HG02571 (cell line): ENCODE results near the gene HDAC4.

Source experiments
- ATAC-seq: cut with Tn5 transposase; IDR thresholded peaks from one replicate; pipeline ENCODE4 v1.9.1; 2021; ENCODE audit warnings: mild to moderate bottlenecking, moderate library complexity; ENCODE audit not compliant: unreplicated experiment

HDAC4 gene

GRCh38 chr2:239148495-239149200 is 252.2 kb downstream of the HDAC4 start:
- ATAC-seq, result no peak

- no peak for ATAC-seq
Observed at GRCh38 chr2:239147376-239147775, 253.4 kb downstream of the HDAC4 start.

- no peak for ATAC-seq
Observed at GRCh38 chr2:239146741-239147181, 254.1 kb downstream of the HDAC4 start.

GRCh38 chr2:239146011-239146641 is 254.7 kb downstream of the HDAC4 start:
- no peak for ATAC-seq

GRCh38 chr2:239145601-239146000 is 255.2 kb downstream of the HDAC4 start:
- no peak for ATAC-seq

GRCh38 chr2:239145106-239145505 is 255.7 kb downstream of the HDAC4 start:
- no peak for ATAC-seq

GRCh38 chr2:239144713-239144999 is 256.2 kb downstream of the HDAC4 start:
- no peak for ATAC-seq

- ATAC-seq, result no peak
Observed at GRCh38 chr2:239143858-239144712, 256.7 kb downstream of the HDAC4 start.

GRCh38 chr2:239142806-239143205 is 258.0 kb downstream of the HDAC4 start:
- no peak for ATAC-seq

- ATAC-seq, result no peak
Observed at GRCh38 chr2:239142296-239142695, 258.5 kb downstream of the HDAC4 start.

GRCh38 chr2:239141021-239141760 is 259.6 kb downstream of the HDAC4 start:
- no peak for ATAC-seq

GRCh38 chr2:239140346-239141020 is 260.3 kb downstream of the HDAC4 start:
- no peak for ATAC-seq

- no peak for ATAC-seq
Observed at GRCh38 chr2:239139566-239139965, 261.3 kb downstream of the HDAC4 start.

GRCh38 chr2:239139101-239139500 is 261.7 kb downstream of the HDAC4 start:
- ATAC-seq, result no peak

- no peak for ATAC-seq
Observed at GRCh38 chr2:239138610-239139009, 262.2 kb downstream of the HDAC4 start.

GRCh38 chr2:239137898-239138283 is 262.9 kb downstream of the HDAC4 start:
- ATAC-seq, result no peak

- no peak for ATAC-seq
Observed at GRCh38 chr2:239137165-239137897, 263.5 kb downstream of the HDAC4 start.

GRCh38 chr2:239136762-239137161 is 264.1 kb downstream of the HDAC4 start:
- no peak for ATAC-seq

GRCh38 chr2:239136203-239136602 is 264.6 kb downstream of the HDAC4 start:
- no peak for ATAC-seq

- ATAC-seq, result no peak
Observed at GRCh38 chr2:239135531-239135930, 265.3 kb downstream of the HDAC4 start.
